SK-N-SH treated with all-trans-retinoic acid at 6 μM for 48 hours (cell line): ENCODE results near the gene EDA.

Experiments
- ATAC-seq: fragments of 200-7000 bp; cut with Tn5 transposase; 3 replicates; pipeline ENCODE4 v1.9.1; 2020; ENCODE audit warnings: mild to moderate bottlenecking, moderate library complexity
- ARNTL ChIP-seq: fragments of 450-650 bp; formaldehyde crosslinking; IDR thresholded peaks from 2 replicates; pipeline ENCODE4 v1.5.0; 2020; ENCODE audit warnings: low read depth, mild to moderate bottlenecking, moderate library complexity, borderline replicate concordance
- ESRRG ChIP-seq: fragments of 250-450 bp; sonication (Bioruptor Pico); IDR thresholded peaks from 2 replicates; pipeline ENCODE4 v1.6.1; 2021; ENCODE audit warnings: mild to moderate bottlenecking
- GLIS3 ChIP-seq: fragments of 250-450 bp; sonication (Bioruptor Pico); IDR thresholded peaks from 2 replicates; pipeline ENCODE4 v1.5.0; 2020; ENCODE audit warnings: mild to moderate bottlenecking, moderate library complexity
- OSR1 ChIP-seq: fragments of 250-450 bp; sonication (Bioruptor Pico); IDR thresholded peaks from 2 replicates; pipeline ENCODE4 v1.8.0; 2022; ENCODE audit warnings: moderate library complexity, mild to moderate bottlenecking, inconsistent platforms
- PATZ1 ChIP-seq: fragments of 250-450 bp; sonication (Bioruptor Pico); IDR thresholded peaks from 2 replicates; pipeline ENCODE4 v1.8.0; 2020; ENCODE audit warnings: mild to moderate bottlenecking, moderate library complexity, borderline replicate concordance
- POU6F1 ChIP-seq: fragments of 250-450 bp; sonication (Bioruptor Pico); IDR thresholded peaks from 2 replicates; pipeline ENCODE4 v1.8.0; 2021; ENCODE audit warnings: low read depth, mild to moderate bottlenecking, moderate library complexity, borderline replicate concordance
- PPARA ChIP-seq: fragments of 250-450 bp; sonication (Bioruptor Pico); IDR thresholded peaks from 2 replicates; pipeline ENCODE4 v1.5.0; 2020; ENCODE audit warnings: mild to moderate bottlenecking, borderline replicate concordance
- SNAI2 ChIP-seq: fragments of 250-450 bp; sonication (Bioruptor Pico); IDR thresholded peaks from 2 replicates; pipeline ENCODE4 v1.5.0; 2020; ENCODE audit warnings: mild to moderate bottlenecking, moderate library complexity
- TOX ChIP-seq: fragments of 250-450 bp; sonication (Bioruptor Pico); IDR thresholded peaks from 2 replicates; pipeline ENCODE4 v1.8.0; 2021; ENCODE audit warnings: mild to moderate bottlenecking, moderate library complexity, borderline replicate concordance
- ZC3H10 ChIP-seq: fragments of 250-450 bp; sonication (Bioruptor Pico); IDR thresholded peaks from 2 replicates; pipeline ENCODE4 v1.5.1; 2021; ENCODE audit warnings: mild to moderate bottlenecking, moderate library complexity
- ZFP3 ChIP-seq: fragments of 250-450 bp; sonication (Bioruptor Pico); IDR thresholded peaks from 2 replicates; pipeline ENCODE4 v1.5.0; 2020; ENCODE audit warnings: mild to moderate bottlenecking, moderate library complexity
- ZFP30 ChIP-seq: fragments of 450-650 bp; formaldehyde crosslinking; IDR thresholded peaks from 2 replicates; pipeline ENCODE4 v1.5.0; 2022; ENCODE audit warnings: mild to moderate bottlenecking, moderate library complexity
- ZNF565 ChIP-seq: fragments of 450-650 bp; formaldehyde crosslinking; conservative IDR thresholded peaks from 2 replicates; pipeline ENCODE4 v1.5.0; 2020; ENCODE audit warnings: low read depth, mild to moderate bottlenecking, moderate library complexity
- ZNF8 ChIP-seq: fragments of 450-650 bp; formaldehyde crosslinking; IDR thresholded peaks from 2 replicates; pipeline ENCODE4 v1.5.0; 2020; ENCODE audit warnings: mild to moderate bottlenecking, moderate library complexity
- TF ChIP-seq, protein P1 (sequence below): fragments of 250-450 bp; sonication (Bioruptor Pico); IDR thresholded peaks from 2 replicates; pipeline ENCODE4 v1.5.1; 2021; ENCODE audit warnings: mild to moderate bottlenecking, moderate library complexity
- TF ChIP-seq, protein P2 (sequence below): fragments of 250-450 bp; sonication (Bioruptor Pico); IDR thresholded peaks from 2 replicates; pipeline ENCODE4 v1.5.0; 2020; ENCODE audit warnings: mild to moderate bottlenecking, moderate library complexity
- TF ChIP-seq, protein P3 (sequence below): fragments of 250-450 bp; sonication (Bioruptor Pico); IDR thresholded peaks from 2 replicates; pipeline ENCODE4 v1.5.1; 2020; ENCODE audit warnings: low read depth, mild to moderate bottlenecking, moderate library complexity

Gene EDA

GRCh38 chrX:70052895-70053615 is 437.1 kb downstream of the EDA start:
- ATAC-seq, result no peak
- TF ChIP-seq ZFP3 (CRISPR knock-in tag), result no peak
- TF ChIP-seq, protein P1, sequence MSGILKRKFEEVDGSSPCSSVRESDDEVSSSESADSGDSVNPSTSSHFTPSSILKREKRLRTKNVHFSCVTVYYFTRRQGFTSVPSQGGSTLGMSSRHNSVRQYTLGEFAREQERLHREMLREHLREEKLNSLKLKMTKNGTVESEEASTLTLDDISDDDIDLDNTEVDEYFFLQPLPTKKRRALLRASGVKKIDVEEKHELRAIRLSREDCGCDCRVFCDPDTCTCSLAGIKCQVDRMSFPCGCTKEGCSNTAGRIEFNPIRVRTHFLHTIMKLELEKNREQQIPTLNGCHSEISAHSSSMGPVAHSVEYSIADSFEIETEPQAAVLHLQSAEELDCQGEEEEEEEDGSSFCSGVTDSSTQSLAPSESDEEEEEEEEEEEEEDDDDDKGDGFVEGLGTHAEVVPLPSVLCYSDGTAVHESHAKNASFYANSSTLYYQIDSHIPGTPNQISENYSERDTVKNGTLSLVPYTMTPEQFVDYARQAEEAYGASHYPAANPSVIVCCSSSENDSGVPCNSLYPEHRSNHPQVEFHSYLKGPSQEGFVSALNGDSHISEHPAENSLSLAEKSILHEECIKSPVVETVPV, result no peak
- TF ChIP-seq, protein P2, sequence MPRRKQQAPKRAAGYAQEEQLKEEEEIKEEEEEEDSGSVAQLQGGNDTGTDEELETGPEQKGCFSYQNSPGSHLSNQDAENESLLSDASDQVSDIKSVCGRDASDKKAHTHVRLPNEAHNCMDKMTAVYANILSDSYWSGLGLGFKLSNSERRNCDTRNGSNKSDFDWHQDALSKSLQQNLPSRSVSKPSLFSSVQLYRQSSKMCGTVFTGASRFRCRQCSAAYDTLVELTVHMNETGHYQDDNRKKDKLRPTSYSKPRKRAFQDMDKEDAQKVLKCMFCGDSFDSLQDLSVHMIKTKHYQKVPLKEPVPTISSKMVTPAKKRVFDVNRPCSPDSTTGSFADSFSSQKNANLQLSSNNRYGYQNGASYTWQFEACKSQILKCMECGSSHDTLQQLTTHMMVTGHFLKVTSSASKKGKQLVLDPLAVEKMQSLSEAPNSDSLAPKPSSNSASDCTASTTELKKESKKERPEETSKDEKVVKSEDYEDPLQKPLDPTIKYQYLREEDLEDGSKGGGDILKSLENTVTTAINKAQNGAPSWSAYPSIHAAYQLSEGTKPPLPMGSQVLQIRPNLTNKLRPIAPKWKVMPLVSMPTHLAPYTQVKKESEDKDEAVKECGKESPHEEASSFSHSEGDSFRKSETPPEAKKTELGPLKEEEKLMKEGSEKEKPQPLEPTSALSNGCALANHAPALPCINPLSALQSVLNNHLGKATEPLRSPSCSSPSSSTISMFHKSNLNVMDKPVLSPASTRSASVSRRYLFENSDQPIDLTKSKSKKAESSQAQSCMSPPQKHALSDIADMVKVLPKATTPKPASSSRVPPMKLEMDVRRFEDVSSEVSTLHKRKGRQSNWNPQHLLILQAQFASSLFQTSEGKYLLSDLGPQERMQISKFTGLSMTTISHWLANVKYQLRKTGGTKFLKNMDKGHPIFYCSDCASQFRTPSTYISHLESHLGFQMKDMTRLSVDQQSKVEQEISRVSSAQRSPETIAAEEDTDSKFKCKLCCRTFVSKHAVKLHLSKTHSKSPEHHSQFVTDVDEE (CRISPR knock-in tag), result no peak
- TF ChIP-seq TOX, result no peak
- TF ChIP-seq PATZ1 (CRISPR knock-in tag), result no peak
- TF ChIP-seq SNAI2 (CRISPR knock-in tag), result no peak
- no peak for TF ChIP-seq OSR1 (CRISPR knock-in tag)
- TF ChIP-seq ZC3H10 (CRISPR knock-in tag), result no peak
- no peak for TF ChIP-seq POU6F1 (CRISPR knock-in tag)
- no peak for TF ChIP-seq ZFP30 (CRISPR knock-in tag)
- TF ChIP-seq ZNF8 (CRISPR knock-in tag), result no peak
- TF ChIP-seq PPARA (CRISPR knock-in tag), result no peak
- no peak for TF ChIP-seq ARNTL (CRISPR knock-in tag)
- no peak for TF ChIP-seq GLIS3 (CRISPR knock-in tag)
- no peak for TF ChIP-seq ESRRG (CRISPR knock-in tag)
- TF ChIP-seq, protein P3, sequence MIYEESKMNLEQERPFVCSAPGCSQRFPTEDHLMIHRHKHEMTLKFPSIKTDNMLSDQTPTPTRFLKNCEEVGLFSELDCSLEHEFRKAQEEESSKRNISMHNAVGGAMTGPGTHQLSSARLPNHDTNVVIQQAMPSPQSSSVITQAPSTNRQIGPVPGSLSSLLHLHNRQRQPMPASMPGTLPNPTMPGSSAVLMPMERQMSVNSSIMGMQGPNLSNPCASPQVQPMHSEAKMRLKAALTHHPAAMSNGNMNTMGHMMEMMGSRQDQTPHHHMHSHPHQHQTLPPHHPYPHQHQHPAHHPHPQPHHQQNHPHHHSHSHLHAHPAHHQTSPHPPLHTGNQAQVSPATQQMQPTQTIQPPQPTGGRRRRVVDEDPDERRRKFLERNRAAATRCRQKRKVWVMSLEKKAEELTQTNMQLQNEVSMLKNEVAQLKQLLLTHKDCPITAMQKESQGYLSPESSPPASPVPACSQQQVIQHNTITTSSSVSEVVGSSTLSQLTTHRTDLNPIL (CRISPR knock-in tag), result no peak
- no peak for TF ChIP-seq ZNF565 (CRISPR knock-in tag)

DNA sequence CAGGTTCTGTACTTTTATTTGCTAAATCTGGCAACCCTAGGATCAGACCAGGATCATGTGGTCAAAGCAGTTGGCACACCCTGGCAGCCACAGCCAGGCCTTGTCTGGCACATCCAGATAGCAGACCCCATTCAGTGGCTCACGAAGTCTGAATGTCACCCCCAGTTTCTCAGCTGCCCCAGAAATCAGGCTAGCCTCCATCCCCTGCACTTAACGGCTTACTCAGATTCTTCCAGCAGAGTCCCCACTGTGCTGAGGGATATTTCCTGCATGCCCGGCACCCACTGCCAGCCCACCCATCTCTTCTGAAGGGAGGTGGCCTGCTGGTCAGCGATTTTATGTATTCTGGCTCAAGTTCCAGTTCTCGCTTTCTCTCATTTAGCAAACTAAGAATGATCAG is 438.5 kb downstream of the EDA start:
- ATAC-seq, result no peak
- TF ChIP-seq GLIS3 (CRISPR knock-in tag), result no peak
- TF ChIP-seq ZNF565 (CRISPR knock-in tag), result no peak
- TF ChIP-seq, protein P3 (CRISPR knock-in tag), result no peak
- TF ChIP-seq PATZ1 (CRISPR knock-in tag), result no peak
